HepG2 (cell line): ENCODE data around the gene CASZ1. TPM values are rescaled to one million over a fixed set of nuclear protein-coding genes. Genes with fewer than 3 reads are reported as not detected.

Source experiments
- CBFB ChIP-seq: sonication (generic); formaldehyde crosslinking; IDR thresholded peaks from 2 replicates; pipeline ENCODE4 v1.4.0; 2020; ENCODE audit warnings: missing genetic modification reagents
- MED8 ChIP-seq: sonication (generic); formaldehyde crosslinking; IDR thresholded peaks from 2 replicates; pipeline ENCODE4 v1.8.1; 2023; ENCODE audit warnings: mild to moderate bottlenecking, missing genetic modification reagents; ENCODE audit not compliant: insufficient replicate concordance
- PPARG ChIP-seq: conservative IDR thresholded peaks from 2 replicates; pipeline ENCODE4 v1.6.1; 2016; ENCODE audit warnings: missing biosample characterization, missing genetic modification reagents
- ZFY ChIP-seq: sonication (generic); formaldehyde crosslinking; IDR thresholded peaks from 2 replicates; pipeline ENCODE4 v1.4.0; 2020; ENCODE audit warnings: missing genetic modification reagents
- ZNF781 ChIP-seq: sonication (generic); formaldehyde crosslinking; IDR thresholded peaks from 2 replicates; pipeline ENCODE4 v1.5.1; 2020; ENCODE audit warnings: borderline replicate concordance, mild to moderate bottlenecking, missing genetic modification reagents; ENCODE audit errors: not compliant biosample characterization
- polyA plus RNA-seq, 8 experiments: library from polyadenylated mRNA; depleted of rRNA in 3 of 8; stranded (reverse) in 7 of 8; unstranded in 1 of 8; fragments of >200 nt; fragmentation: Illumina TruSeq in 4 of 8; extraction: Trizol in 4 of 8; gene quantifications; 2 replicates each; pipeline versions ENCODE4 v1.2.1 to v1.2.3, GENCODE V29; 2011 to 2016; ENCODE audit warnings: low read depth in 4 of 8, missing spikeins in 1 of 8, mixed read lengths in 1 of 8; ENCODE audit not compliant: insufficient read depth in 1 of 8
- total RNA-seq, 5 experiments: library from RNA; depleted of rRNA; stranded (reverse); fragments of >200 nt; fragmentation: Illumina TruSeq; extraction: Trizol; gene quantifications; 2 replicates each; pipeline ENCODE4 v1.2.3, GENCODE V29; 2016; ENCODE audit warnings: low read depth in 1 of 5
- TF ChIP-seq, protein P1 (sequence below): sonication (generic); formaldehyde crosslinking; IDR thresholded peaks from 2 replicates; pipeline ENCODE4 v1.5.1; 2020; ENCODE audit warnings: missing genetic modification reagents, mild to moderate bottlenecking, borderline replicate concordance
- TF ChIP-seq, protein P2 (sequence below): sonication (generic); formaldehyde crosslinking; IDR thresholded peaks from 2 replicates; pipeline ENCODE4 v1.8.0; 2022; ENCODE audit warnings: missing genetic modification reagents, mild to moderate bottlenecking, moderate library complexity, borderline replicate concordance
- TF ChIP-seq, protein P3 (sequence below): sonication (generic); formaldehyde crosslinking; IDR thresholded peaks from 2 replicates; pipeline ENCODE4 v1.5.0; 2020; ENCODE audit warnings: mild to moderate bottlenecking, missing genetic modification reagents, moderate library complexity
- TF ChIP-seq, protein P4 (sequence below): IDR thresholded peaks from 2 replicates; pipeline ENCODE4 v1.4.0; 2020; ENCODE audit warnings: mild to moderate bottlenecking, missing genetic modification reagents
- TF ChIP-seq, protein P5 (sequence below): sonication (generic); formaldehyde crosslinking; IDR thresholded peaks from 2 replicates; pipeline ENCODE4 v1.5.0; 2020; ENCODE audit warnings: missing genetic modification reagents
- TF ChIP-seq, protein P6 (sequence below): sonication (generic); formaldehyde crosslinking; IDR thresholded peaks from 2 replicates; pipeline ENCODE4 v1.9.0; 2022; ENCODE audit warnings: missing genetic modification reagents, mild to moderate bottlenecking, borderline replicate concordance
- TF ChIP-seq, protein P7 (sequence below): sonication (generic); formaldehyde crosslinking; conservative IDR thresholded peaks from 2 replicates; pipeline ENCODE4 v1.8.0; 2022; ENCODE audit warnings: missing genetic modification reagents

Gene CASZ1
- total and polyA plus RNA-seq, 2 of the 13 experiments (the other 11 are each of a cell fraction or from before 2014, with no cell fraction given): 1.9 to 3.7 TPM

DNA sequence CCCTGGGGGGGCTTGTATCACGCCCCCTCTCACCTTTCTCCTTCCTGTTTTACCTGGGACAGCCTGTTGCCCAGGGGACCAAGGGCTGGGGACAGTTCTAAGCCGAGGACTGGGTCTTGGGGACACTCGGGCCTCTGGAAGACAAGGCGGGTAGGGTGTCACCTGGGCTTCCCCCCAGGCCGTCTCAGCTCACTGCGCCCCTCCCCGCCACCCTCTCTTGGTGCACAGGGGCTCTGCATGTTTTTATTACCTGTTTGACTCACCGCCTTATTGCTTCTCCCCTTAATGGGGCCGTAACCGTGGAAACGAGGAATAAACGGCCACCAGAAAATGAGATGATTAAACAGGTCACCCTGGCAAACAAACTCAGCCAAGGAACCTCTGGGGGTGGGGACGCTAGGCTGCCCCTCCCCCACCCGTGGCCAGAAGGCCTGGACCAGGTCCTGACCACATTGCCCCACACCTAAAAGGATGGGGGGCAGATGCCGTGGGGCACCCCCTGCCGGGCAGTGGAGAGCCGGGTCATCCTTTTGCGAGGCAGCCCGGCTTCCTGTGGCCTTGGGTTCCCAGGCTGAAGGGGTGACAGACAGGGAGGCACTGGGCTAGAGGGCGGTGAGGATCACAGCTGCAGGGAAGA, 109.9 kb downstream of the CASZ1 start (continued):
- TF ChIP-seq, protein P1, sequence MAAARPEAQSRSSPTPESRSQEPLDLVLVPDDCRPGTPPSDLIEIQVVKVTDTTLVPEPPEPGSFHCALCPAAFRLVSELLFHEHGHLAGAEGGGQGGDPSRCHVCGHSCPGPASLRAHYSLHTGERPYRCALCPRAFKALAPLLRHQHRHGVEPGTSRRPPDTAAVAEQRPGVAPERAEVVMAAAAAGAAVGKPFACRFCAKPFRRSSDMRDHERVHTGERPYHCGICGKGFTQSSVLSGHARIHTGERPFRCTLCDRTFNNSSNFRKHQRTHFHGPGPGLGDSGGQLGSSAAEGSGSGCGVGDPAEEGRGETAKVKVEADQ: 0 out of 2 replicates have a peak, but pooled peaks have one; percentile 45
- peak; percentile 41 for TF ChIP-seq ZFY (CRISPR knock-in tag)
- TF ChIP-seq, protein P2, sequence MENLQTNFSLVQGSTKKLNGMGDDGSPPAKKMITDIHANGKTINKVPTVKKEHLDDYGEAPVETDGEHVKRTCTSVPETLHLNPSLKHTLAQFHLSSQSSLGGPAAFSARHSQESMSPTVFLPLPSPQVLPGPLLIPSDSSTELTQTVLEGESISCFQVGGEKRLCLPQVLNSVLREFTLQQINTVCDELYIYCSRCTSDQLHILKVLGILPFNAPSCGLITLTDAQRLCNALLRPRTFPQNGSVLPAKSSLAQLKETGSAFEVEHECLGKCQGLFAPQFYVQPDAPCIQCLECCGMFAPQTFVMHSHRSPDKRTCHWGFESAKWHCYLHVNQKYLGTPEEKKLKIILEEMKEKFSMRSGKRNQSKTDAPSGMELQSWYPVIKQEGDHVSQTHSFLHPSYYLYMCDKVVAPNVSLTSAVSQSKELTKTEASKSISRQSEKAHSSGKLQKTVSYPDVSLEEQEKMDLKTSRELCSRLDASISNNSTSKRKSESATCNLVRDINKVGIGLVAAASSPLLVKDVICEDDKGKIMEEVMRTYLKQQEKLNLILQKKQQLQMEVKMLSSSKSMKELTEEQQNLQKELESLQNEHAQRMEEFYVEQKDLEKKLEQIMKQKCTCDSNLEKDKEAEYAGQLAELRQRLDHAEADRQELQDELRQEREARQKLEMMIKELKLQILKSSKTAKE (CRISPR knock-in tag): peak; percentile 65; the same call in 1 of the 2 replicates
- no peak for TF ChIP-seq ZNF781 (CRISPR knock-in tag)
- peak; percentile 51; the same call in 1 of the 2 replicates for TF ChIP-seq CBFB
- TF ChIP-seq, protein P3, sequence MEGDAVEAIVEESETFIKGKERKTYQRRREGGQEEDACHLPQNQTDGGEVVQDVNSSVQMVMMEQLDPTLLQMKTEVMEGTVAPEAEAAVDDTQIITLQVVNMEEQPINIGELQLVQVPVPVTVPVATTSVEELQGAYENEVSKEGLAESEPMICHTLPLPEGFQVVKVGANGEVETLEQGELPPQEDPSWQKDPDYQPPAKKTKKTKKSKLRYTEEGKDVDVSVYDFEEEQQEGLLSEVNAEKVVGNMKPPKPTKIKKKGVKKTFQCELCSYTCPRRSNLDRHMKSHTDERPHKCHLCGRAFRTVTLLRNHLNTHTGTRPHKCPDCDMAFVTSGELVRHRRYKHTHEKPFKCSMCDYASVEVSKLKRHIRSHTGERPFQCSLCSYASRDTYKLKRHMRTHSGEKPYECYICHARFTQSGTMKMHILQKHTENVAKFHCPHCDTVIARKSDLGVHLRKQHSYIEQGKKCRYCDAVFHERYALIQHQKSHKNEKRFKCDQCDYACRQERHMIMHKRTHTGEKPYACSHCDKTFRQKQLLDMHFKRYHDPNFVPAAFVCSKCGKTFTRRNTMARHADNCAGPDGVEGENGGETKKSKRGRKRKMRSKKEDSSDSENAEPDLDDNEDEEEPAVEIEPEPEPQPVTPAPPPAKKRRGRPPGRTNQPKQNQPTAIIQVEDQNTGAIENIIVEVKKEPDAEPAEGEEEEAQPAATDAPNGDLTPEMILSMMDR: peak; percentile 83
- TF ChIP-seq, protein P4, sequence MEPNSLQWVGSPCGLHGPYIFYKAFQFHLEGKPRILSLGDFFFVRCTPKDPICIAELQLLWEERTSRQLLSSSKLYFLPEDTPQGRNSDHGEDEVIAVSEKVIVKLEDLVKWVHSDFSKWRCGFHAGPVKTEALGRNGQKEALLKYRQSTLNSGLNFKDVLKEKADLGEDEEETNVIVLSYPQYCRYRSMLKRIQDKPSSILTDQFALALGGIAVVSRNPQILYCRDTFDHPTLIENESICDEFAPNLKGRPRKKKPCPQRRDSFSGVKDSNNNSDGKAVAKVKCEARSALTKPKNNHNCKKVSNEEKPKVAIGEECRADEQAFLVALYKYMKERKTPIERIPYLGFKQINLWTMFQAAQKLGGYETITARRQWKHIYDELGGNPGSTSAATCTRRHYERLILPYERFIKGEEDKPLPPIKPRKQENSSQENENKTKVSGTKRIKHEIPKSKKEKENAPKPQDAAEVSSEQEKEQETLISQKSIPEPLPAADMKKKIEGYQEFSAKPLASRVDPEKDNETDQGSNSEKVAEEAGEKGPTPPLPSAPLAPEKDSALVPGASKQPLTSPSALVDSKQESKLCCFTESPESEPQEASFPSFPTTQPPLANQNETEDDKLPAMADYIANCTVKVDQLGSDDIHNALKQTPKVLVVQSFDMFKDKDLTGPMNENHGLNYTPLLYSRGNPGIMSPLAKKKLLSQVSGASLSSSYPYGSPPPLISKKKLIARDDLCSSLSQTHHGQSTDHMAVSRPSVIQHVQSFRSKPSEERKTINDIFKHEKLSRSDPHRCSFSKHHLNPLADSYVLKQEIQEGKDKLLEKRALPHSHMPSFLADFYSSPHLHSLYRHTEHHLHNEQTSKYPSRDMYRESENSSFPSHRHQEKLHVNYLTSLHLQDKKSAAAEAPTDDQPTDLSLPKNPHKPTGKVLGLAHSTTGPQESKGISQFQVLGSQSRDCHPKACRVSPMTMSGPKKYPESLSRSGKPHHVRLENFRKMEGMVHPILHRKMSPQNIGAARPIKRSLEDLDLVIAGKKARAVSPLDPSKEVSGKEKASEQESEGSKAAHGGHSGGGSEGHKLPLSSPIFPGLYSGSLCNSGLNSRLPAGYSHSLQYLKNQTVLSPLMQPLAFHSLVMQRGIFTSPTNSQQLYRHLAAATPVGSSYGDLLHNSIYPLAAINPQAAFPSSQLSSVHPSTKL: peak; percentile 37; the same call in 1 of the 2 replicates
- peak; percentile 22 for TF ChIP-seq MED8 (CRISPR knock-in tag)
- TF ChIP-seq, protein P5, sequence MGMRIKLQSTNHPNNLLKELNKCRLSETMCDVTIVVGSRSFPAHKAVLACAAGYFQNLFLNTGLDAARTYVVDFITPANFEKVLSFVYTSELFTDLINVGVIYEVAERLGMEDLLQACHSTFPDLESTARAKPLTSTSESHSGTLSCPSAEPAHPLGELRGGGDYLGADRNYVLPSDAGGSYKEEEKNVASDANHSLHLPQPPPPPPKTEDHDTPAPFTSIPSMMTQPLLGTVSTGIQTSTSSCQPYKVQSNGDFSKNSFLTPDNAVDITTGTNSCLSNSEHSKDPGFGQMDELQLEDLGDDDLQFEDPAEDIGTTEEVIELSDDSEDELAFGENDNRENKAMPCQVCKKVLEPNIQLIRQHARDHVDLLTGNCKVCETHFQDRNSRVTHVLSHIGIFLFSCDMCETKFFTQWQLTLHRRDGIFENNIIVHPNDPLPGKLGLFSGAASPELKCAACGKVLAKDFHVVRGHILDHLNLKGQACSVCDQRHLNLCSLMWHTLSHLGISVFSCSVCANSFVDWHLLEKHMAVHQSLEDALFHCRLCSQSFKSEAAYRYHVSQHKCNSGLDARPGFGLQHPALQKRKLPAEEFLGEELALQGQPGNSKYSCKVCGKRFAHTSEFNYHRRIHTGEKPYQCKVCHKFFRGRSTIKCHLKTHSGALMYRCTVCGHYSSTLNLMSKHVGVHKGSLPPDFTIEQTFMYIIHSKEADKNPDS (CRISPR knock-in tag): peak; percentile 72; the same call in 1 of the 2 replicates
- TF ChIP-seq, protein P6, sequence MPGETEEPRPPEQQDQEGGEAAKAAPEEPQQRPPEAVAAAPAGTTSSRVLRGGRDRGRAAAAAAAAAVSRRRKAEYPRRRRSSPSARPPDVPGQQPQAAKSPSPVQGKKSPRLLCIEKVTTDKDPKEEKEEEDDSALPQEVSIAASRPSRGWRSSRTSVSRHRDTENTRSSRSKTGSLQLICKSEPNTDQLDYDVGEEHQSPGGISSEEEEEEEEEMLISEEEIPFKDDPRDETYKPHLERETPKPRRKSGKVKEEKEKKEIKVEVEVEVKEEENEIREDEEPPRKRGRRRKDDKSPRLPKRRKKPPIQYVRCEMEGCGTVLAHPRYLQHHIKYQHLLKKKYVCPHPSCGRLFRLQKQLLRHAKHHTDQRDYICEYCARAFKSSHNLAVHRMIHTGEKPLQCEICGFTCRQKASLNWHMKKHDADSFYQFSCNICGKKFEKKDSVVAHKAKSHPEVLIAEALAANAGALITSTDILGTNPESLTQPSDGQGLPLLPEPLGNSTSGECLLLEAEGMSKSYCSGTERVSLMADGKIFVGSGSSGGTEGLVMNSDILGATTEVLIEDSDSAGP (CRISPR knock-in tag): 0 out of 2 replicates have a peak, but pooled peaks have one; percentile 41
- TF ChIP-seq, protein P7, sequence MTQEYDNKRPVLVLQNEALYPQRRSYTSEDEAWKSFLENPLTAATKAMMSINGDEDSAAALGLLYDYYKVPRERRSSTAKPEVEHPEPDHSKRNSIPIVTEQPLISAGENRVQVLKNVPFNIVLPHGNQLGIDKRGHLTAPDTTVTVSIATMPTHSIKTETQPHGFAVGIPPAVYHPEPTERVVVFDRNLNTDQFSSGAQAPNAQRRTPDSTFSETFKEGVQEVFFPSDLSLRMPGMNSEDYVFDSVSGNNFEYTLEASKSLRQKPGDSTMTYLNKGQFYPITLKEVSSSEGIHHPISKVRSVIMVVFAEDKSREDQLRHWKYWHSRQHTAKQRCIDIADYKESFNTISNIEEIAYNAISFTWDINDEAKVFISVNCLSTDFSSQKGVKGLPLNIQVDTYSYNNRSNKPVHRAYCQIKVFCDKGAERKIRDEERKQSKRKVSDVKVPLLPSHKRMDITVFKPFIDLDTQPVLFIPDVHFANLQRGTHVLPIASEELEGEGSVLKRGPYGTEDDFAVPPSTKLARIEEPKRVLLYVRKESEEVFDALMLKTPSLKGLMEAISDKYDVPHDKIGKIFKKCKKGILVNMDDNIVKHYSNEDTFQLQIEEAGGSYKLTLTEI (CRISPR knock-in tag): no peak
- peak; percentile 75 for TF ChIP-seq PPARG (CRISPR knock-in tag)
